Brain pericyte (primary cell): ENCODE measurements around the gene CEP350.

Experiments used
- DNase-seq: peaks from one replicate; pipeline ENCODE4 v3.0.0-alpha.2; 2012; ENCODE audit warnings: low read depth, low spot score

The CEP350 gene

DNA sequence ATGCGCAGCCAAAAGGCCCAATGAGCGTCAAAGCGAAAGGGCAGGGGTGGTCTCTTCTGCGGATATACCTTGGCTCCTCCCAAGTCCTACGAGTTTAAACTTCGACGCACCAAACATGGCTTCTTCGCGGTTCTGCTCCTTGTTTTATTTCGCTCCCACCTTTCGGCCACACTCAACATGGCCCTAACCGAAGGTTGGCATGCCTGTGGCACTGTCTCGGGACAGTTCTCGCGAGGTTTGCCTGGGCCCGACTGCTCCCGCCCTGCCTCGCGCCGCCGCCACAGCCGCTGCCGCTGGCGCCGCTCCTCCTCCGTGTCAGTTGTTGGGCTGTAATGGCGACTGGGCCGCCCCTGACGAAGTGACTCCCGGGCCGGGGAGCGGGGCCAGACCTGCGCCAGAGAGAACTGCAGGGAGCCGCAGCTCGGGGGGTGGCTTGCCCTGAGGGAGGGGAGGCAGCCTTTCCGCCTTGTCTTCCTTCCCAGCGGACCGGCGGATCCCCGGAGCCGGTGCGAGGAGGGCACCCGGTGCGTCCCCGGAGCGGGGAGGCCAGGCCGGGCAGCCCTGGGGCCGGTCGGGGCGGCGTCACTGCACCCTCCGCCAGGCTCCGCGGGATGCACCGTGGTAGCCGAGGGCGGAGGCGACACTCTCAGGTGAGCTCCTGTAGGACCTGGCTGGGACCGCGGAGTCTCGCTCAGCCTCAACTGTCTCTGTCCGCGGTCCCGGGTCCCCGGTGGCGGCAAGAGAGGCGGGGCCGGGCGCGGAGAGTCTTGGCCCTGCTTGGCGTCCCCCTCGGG is at the start of gene CEP350:
Gene CEP350 (plus strand): TSS at position 318 of the 794 bp plus-strand sequence. CDS start 31,372 bp downstream, outside the sequence.
- DNase-seq, result peak; percentile 98

DNA sequence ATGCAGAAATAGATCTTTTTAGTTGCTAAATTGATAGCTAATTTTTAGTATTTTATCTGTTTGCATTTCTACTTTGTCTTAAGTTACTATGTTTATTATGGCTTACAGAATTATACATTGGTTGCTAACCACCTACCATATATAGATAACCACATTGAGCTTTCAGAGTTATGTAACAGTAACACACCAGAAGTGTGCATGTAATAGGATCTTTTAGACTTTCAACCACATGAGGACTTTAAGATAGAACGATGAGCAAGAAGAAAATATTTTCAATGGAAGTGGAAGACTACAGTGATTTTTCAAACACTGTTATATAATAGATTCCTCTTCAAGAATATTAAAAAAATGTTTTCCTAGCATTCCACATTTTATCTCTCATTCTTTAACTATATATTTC is 43.7 kb upstream of the CEP350 start:
- DNase-seq, result no peak

DNA sequence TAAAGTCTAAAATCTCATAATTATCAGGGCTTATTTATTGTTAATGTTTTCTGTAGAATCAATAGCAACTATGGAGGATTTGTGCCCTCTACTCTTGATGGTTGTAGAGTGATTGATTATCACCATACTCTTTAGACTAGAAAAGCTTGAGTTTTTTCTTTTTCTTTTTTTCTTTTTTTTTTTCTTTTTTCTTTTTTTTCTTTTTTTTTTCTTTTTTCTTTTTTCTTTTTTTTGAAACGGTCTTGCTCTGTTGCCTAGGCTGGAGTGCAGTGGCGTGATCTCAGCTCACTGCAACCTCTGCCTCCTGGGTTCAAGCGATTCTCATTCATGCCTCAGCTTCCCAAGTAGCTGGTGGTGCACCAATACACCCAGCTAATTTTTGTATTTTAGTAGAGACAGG is 42.8 kb upstream of the CEP350 start:
- no peak for DNase-seq

GRCh38 chr1:179917601-179918429 is 36.8 kb upstream of the CEP350 start:
- no peak for DNase-seq

GRCh38 chr1:179921472-179921871 is 33.1 kb upstream of the CEP350 start:
- no peak for DNase-seq

DNA sequence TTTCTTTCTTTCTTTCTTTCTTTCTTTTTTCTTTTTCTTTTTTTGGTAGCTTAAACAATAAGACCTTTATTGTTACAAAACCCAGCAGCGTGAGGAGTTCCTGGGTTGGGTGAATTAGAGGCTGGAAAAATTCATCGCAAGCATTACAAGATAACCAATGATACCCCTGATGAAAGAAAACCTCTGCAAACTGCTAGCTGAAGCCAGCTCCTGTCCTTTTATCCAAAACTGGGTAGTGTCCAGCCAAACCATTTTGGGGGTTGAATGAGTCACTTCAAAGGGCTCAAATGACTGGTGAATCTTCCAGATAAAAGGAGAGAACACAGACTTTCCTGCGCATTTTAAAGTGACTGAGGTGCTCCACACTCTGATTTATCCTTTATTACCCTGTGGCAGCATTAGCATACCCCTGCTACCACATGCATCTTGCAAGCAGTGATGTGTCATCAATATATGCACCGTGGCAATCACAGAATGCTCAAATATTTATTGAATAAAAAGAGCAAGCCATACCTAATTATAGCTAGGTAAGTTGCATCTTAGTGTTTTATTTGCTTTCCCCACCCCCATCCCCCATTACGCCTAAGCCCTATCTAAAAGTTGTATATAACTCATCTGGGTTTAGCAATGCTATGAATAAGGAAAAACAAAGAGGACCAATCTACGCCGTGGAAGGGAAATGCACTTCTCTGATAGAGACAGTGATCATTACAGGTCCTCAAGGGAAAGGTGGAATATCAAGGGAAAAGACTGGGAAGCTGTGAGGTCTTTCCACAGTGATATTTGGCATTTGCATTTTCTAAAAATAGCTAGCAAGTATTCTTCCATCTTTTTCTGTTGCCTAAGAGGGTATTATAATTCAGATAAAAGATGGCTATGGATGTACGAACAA is 32.4 kb upstream of the CEP350 start:
- DNase-seq, result no peak

DNA sequence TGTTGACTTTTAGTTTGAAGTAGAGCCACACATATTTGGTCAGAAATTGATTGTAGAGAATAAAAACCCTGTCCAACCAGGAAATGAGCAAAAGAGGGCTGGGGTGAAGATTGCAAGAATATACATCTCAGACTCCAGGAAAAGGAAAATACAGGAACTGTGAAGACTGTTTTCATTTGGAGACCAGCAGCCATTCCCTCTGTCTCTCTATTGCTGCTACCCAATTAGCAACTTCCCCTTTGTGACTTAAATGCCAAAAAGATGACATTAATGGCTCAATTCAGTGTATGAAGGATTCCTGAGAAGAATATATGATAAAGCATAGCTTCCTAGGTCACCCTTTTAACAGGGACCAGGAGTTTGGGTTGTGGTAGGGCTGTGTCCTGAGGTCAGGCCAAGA is 31.6 kb upstream of the CEP350 start:
- no peak for DNase-seq

- DNase-seq, result no peak
These were observed 30.3 kb upstream of the CEP350 start for GRCh38 chr1:179924268-179924667.

GRCh38 chr1:179925302-179925701 is 29.3 kb upstream of the CEP350 start:
- no peak for DNase-seq

GRCh38 chr1:179925922-179926849 is 28.4 kb upstream of the CEP350 start:
- DNase-seq, result no peak

DNA sequence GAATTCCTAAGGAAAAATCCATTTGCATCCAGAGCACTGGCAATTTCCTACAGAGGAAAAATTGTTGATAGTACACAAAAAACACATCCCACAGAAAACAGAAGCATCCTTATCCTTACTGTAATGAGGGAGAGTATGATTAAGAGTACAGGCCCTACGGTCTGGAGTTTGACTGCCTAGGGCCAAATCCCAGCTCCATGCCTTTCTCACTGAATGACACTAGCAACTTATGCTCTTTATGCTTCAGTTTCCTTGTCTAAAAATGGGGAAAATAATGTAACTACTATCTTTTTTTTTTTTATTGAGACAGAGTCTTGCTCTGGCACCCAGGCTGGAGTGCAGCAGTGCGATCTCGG is 27.8 kb upstream of the CEP350 start:
- DNase-seq, result no peak

DNA sequence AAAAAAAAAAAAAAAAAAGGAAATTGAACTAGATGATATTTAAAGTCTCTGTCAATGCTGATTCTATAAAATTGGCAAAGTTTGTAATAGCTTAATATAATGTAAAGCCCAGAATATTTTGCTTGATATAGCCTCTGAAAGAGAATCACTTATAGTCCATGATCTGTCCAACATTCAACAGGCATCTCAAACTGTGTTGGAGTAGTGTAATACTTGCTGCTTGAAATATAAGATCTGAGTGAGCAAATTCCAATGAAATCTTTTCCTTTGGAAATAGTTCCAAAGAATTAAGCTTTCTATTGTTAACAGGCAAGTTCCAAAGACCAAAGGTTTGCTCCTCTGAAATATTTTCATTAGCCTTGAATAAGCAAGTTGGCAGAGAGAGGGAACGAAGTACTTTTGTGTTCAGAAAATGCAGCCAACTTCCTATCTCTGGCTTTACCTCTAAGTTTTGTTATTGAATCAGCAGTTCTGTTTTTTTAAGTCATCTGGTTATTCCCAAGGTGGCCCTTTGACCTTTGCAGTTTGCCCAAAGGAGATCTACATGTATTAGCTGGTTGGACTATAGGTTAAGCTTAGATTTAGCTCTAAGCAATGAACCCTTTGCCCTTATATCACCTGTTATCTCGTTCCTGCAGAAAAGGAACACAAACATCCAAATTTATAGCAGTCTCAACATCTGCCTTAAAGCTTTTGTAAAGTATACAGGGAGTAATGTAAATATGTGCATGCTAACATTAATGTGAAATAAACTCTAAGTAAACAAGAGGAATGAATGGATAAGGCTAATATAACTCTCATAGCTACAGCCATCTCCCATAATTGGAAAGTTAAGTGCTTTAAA is 24.4 kb upstream of the CEP350 start:
- no peak for DNase-seq

DNA sequence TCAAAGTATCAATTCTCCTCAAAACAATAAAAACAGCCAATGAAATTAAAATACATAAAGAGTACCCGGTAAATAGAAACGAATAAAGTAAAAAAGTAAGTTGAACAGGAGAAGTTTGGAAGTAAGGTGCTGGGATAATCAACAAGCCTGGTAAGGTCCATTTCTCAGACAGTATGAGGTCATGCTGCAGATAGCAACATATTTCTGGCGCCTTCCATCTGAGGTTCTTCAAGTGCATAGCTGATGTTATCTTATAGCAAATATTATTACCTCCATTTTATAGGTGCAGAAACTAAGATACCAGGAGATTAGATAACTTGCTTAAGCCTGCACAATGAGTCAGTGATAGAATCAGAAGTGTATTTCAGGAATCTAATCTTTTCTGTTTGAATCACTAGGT is 23.7 kb upstream of the CEP350 start:
- no peak for DNase-seq

DNA sequence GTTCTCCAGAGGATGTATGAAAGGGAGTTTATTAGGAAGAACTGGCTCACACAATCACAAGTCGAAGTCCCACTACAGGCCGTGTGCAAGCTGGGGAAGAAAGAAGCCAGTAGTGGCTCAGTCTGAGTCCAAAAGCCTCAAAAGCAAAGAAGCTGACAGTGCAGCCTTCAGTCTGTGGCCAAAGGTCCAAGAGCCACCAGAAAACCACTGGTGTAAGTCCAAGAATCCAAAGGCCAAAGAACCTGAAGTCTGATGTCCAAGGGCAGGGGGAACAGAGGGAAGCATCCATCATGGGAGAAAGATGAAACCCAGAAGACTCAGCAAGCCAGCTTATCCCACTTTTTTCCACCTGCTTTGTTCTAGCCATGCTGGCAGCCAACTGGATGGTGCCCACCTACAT is 21.4 kb upstream of the CEP350 start:
- no peak for DNase-seq

GRCh38 chr1:179935909-179936496 is 18.6 kb upstream of the CEP350 start:
- no peak for DNase-seq

DNA sequence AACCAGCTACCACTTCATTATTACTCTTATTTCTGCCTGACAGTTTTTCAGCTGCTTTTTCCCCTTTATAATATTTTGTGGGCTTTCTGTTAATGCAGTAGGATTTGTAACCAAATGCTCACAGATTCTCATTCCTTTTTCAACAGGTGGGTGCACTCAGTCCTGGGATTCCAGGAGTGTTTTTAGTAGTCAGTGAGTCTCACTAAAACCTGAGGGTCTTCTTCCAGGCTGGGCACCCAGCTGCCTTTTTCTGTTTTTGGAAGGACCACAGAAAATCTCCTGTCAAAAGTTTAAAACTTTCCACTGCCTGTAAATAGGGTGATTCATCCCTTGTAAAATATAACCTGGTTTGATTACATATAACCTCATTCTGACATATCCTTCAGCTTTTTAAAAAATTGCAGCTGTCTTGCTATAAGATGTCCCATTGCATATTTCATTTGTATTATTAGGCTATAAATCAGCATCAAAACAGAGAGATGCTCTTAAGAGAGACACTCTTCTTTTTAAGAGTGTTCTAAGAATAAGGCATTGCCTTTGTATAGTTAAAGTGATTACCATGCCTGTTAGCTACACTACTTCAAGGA is 16.8 kb upstream of the CEP350 start:
- no peak for DNase-seq

- no peak for DNase-seq
These were observed 15.9 kb upstream of the CEP350 start for GRCh38 chr1:179938752-179939151.

GRCh38 chr1:179939941-179940340 is 14.7 kb upstream of the CEP350 start:
- no peak for DNase-seq

- DNase-seq, result no peak
These were observed 13.2 kb upstream of the CEP350 start for GRCh38 chr1:179941454-179941853.
